K562 (cell line): ENCODE results near the gene ACVR2B. TPM values are rescaled to one million over a fixed set of nuclear protein-coding genes. Genes with fewer than 3 reads are reported as not detected.

Experiments
- CBX2 ChIP-seq: fragments of 200-600 bp; sonication (generic); IDR thresholded peaks from one replicate; pipeline ENCODE4 v1.6.1; 2012; ENCODE audit warnings: mild to moderate bottlenecking, low read length, inconsistent platforms; ENCODE audit not compliant: insufficient read depth, poor library complexity, severe bottlenecking
- SMAD2 ChIP-seq: fragments of 150-350 bp; IDR thresholded peaks from 2 replicates; pipeline ENCODE4 v1.6.1; 2014; ENCODE audit warnings: low read depth, mild to moderate bottlenecking, low read length
- ZNF830 ChIP-seq: fragments of 250-450 bp; sonication (Bioruptor Pico); IDR thresholded peaks from 2 replicates; pipeline ENCODE4 v1.5.0; 2021; ENCODE audit warnings: mild to moderate bottlenecking
- polyA plus RNA-seq, 8 experiments: library from polyadenylated mRNA; depleted of rRNA in 4 of 8; stranded (reverse) in 5 of 8; unstranded in 3 of 8; fragments of >200 nt; fragmentation: Nextera tagmentation in 2 of 8; fragmentation: Illumina TruSeq in 1 of 8; extraction: Ambion mirVana in 2 of 8; extraction: Trizol in 1 of 8; gene quantifications; 2 replicates each; pipeline versions ENCODE4 v1.2.1 to v1.2.3, GENCODE V29; 2011 to 2014; ENCODE audit warnings: inconsistent platforms in 1 of 8, missing spikeins in 1 of 8
- total RNA-seq, 7 experiments: library from RNA; depleted of rRNA in 6 of 7; stranded (reverse); fragments of >200 nt in 6 of 7; fragmentation: Illumina TruSeq in 2 of 7; extraction: Trizol in 2 of 7; gene quantifications; 2 replicates each; pipeline versions ENCODE4 v1.2.1 to v1.2.3, GENCODE V29; 2011 to 2021; ENCODE audit warnings: low replicate concordance in 1 of 7
- TF ChIP-seq, protein P1 (sequence below): fragments of 250-450 bp; sonication (Bioruptor Pico); IDR thresholded peaks from 2 replicates; pipeline ENCODE4 v1.8.0; 2022; ENCODE audit warnings: moderate library complexity, mild to moderate bottlenecking, inconsistent platforms
- TF ChIP-seq, protein P2 (sequence below): fragments of 200-600 bp; sonication (generic); IDR thresholded peaks from one replicate; pipeline ENCODE4 v1.6.1; 2012; ENCODE audit warnings: mild to moderate bottlenecking, low read depth, low read length, inconsistent platforms

Gene ACVR2B
- total and polyA plus RNA-seq, 9 of the 15 experiments (the other 6 are each of a cell fraction or from before 2014, with no cell fraction given) = 1.8 to 23.7 (median 7.1) TPM

DNA sequence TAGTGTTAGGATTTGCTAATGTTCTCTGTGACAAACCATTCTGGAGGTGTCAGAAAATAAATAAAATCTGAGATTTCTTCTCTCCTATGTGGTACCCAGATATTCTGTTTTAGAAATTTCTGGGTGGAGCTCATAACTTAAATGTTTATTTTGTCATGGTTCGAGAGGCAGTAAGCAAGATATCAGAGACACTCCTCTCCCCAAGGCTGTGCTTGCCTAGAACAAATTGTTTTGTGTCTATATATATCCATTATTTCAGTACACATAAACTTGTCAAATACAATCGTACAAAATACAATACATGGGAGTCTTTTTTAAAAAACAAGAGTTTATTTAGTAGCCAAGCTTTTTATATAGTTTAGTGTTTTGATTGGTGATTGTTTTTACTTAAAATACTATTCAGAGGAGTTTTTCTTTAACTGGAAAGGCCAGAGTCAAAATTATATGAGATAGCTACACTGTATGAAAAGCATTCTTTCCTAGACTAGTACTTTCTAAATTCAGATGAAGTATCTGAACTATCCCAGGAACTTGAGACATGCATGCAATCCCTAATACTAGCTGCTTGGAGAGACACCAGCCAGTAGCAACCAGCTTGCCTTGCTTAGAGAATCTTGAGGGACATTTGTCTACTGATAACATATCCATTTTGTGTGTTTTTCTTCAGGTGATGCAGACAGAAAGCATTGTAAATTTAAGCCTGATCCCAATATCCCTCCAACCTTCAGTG lies 47.2 kb downstream of the ACVR2B start (continued):
- TF ChIP-seq, protein P1, sequence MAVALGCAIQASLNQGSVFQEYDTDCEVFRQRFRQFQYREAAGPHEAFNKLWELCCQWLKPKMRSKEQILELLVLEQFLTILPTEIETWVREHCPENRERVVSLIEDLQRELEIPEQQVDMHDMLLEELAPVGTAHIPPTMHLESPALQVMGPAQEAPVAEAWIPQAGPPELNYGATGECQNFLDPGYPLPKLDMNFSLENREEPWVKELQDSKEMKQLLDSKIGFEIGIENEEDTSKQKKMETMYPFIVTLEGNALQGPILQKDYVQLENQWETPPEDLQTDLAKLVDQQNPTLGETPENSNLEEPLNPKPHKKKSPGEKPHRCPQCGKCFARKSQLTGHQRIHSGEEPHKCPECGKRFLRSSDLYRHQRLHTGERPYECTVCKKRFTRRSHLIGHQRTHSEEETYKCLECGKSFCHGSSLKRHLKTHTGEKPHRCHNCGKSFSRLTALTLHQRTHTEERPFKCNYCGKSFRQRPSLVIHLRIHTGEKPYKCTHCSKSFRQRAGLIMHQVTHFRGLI (CRISPR knock-in tag) = no peak
- TF ChIP-seq SMAD2 (no peak), ZNF830 (CRISPR knock-in tag) (no peak), CBX2 (no peak)
- TF ChIP-seq, protein P2, sequence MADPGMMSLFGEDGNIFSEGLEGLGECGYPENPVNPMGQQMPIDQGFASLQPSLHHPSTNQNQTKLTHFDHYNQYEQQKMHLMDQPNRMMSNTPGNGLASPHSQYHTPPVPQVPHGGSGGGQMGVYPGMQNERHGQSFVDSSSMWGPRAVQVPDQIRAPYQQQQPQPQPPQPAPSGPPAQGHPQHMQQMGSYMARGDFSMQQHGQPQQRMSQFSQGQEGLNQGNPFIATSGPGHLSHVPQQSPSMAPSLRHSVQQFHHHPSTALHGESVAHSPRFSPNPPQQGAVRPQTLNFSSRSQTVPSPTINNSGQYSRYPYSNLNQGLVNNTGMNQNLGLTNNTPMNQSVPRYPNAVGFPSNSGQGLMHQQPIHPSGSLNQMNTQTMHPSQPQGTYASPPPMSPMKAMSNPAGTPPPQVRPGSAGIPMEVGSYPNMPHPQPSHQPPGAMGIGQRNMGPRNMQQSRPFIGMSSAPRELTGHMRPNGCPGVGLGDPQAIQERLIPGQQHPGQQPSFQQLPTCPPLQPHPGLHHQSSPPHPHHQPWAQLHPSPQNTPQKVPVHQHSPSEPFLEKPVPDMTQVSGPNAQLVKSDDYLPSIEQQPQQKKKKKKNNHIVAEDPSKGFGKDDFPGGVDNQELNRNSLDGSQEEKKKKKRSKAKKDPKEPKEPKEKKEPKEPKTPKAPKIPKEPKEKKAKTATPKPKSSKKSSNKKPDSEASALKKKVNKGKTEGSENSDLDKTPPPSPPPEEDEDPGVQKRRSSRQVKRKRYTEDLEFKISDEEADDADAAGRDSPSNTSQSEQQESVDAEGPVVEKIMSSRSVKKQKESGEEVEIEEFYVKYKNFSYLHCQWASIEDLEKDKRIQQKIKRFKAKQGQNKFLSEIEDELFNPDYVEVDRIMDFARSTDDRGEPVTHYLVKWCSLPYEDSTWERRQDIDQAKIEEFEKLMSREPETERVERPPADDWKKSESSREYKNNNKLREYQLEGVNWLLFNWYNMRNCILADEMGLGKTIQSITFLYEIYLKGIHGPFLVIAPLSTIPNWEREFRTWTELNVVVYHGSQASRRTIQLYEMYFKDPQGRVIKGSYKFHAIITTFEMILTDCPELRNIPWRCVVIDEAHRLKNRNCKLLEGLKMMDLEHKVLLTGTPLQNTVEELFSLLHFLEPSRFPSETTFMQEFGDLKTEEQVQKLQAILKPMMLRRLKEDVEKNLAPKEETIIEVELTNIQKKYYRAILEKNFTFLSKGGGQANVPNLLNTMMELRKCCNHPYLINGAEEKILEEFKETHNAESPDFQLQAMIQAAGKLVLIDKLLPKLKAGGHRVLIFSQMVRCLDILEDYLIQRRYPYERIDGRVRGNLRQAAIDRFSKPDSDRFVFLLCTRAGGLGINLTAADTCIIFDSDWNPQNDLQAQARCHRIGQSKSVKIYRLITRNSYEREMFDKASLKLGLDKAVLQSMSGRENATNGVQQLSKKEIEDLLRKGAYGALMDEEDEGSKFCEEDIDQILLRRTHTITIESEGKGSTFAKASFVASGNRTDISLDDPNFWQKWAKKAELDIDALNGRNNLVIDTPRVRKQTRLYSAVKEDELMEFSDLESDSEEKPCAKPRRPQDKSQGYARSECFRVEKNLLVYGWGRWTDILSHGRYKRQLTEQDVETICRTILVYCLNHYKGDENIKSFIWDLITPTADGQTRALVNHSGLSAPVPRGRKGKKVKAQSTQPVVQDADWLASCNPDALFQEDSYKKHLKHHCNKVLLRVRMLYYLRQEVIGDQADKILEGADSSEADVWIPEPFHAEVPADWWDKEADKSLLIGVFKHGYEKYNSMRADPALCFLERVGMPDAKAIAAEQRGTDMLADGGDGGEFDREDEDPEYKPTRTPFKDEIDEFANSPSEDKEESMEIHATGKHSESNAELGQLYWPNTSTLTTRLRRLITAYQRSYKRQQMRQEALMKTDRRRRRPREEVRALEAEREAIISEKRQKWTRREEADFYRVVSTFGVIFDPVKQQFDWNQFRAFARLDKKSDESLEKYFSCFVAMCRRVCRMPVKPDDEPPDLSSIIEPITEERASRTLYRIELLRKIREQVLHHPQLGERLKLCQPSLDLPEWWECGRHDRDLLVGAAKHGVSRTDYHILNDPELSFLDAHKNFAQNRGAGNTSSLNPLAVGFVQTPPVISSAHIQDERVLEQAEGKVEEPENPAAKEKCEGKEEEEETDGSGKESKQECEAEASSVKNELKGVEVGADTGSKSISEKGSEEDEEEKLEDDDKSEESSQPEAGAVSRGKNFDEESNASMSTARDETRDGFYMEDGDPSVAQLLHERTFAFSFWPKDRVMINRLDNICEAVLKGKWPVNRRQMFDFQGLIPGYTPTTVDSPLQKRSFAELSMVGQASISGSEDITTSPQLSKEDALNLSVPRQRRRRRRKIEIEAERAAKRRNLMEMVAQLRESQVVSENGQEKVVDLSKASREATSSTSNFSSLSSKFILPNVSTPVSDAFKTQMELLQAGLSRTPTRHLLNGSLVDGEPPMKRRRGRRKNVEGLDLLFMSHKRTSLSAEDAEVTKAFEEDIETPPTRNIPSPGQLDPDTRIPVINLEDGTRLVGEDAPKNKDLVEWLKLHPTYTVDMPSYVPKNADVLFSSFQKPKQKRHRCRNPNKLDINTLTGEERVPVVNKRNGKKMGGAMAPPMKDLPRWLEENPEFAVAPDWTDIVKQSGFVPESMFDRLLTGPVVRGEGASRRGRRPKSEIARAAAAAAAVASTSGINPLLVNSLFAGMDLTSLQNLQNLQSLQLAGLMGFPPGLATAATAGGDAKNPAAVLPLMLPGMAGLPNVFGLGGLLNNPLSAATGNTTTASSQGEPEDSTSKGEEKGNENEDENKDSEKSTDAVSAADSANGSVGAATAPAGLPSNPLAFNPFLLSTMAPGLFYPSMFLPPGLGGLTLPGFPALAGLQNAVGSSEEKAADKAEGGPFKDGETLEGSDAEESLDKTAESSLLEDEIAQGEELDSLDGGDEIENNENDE = no peak
